ENCODE measurements around the gene RAPGEF6.
"Not testable (repeated sequence)": the region's sequence is repeated elsewhere in the genome, so short reads cannot be mapped to it uniquely, and the experiment has no call there.

Gene RAPGEF6

GRCh38 chr5:131495536-131496399 is 139.3 kb downstream of the RAPGEF6 start:
- DNase-seq (ENCODE audit: low read depth) = no peak

GRCh38 chr5:131491749-131492148 is 143.3 kb downstream of the RAPGEF6 start:
- no peak for DNase-seq (ENCODE audit: low read depth)

GRCh38 chr5:131488463-131488862 is 146.6 kb downstream of the RAPGEF6 start:
- peak; percentile 50 for DNase-seq (ENCODE audit: low read depth)

GRCh38 chr5:131487371-131487770 is 147.7 kb downstream of the RAPGEF6 start:
- not testable (repeated sequence) for DNase-seq (ENCODE audit: low read depth)

GRCh38 chr5:131482617-131483016 is 152.4 kb downstream of the RAPGEF6 start:
- no peak for DNase-seq (ENCODE audit: low read depth)

- DNase-seq (ENCODE audit: low read depth) = no peak
Measured at GRCh38 chr5:131481569-131481968, 153.5 kb downstream of the RAPGEF6 start.

- no peak for DNase-seq (ENCODE audit: low read depth)
Measured at GRCh38 chr5:131475541-131475941, 159.5 kb downstream of the RAPGEF6 start.

- DNase-seq (ENCODE audit: low read depth) = no peak
Measured at GRCh38 chr5:131473731-131474130, 161.3 kb downstream of the RAPGEF6 start.

- peak; percentile 75 for DNase-seq (ENCODE audit: low read depth)
Measured at GRCh38 chr5:131466171-131466766, 168.8 kb downstream of the RAPGEF6 start.

GRCh38 chr5:131463656-131464055 is 171.4 kb downstream of the RAPGEF6 start:
- DNase-seq (ENCODE audit: low read depth) = no peak

- DNase-seq (ENCODE audit: low read depth) = no peak
Measured at GRCh38 chr5:131462454-131462853, 172.6 kb downstream of the RAPGEF6 start.

- DNase-seq (ENCODE audit: low read depth) = no peak
Measured at GRCh38 chr5:131461742-131462141, 173.3 kb downstream of the RAPGEF6 start.

GRCh38 chr5:131460867-131461572 is 174.0 kb downstream of the RAPGEF6 start:
- DNase-seq (ENCODE audit: low read depth) = no peak

- no peak for DNase-seq (ENCODE audit: low read depth)
Measured at GRCh38 chr5:131460133-131460532, 174.9 kb downstream of the RAPGEF6 start.

GRCh38 chr5:131459216-131459615 is 175.8 kb downstream of the RAPGEF6 start:
- DNase-seq (ENCODE audit: low read depth) = no peak

- no peak for DNase-seq (ENCODE audit: low read depth)
Measured at GRCh38 chr5:131457193-131457592, 177.8 kb downstream of the RAPGEF6 start.

- DNase-seq (ENCODE audit: low read depth) = no peak
Measured at GRCh38 chr5:131450941-131451340, 184.1 kb downstream of the RAPGEF6 start.

GRCh38 chr5:131441184-131441583 is 193.8 kb downstream of the RAPGEF6 start:
- no peak for DNase-seq (ENCODE audit: low read depth)

GRCh38 chr5:131436081-131436480 is 198.9 kb downstream of the RAPGEF6 start:
- DNase-seq (ENCODE audit: low read depth) = no peak

- no peak for DNase-seq (ENCODE audit: low read depth)
Measured at GRCh38 chr5:131433109-131433508, 201.9 kb downstream of the RAPGEF6 start.

- no peak for DNase-seq (ENCODE audit: low read depth)
Measured at GRCh38 chr5:131431794-131432193, 203.2 kb downstream of the RAPGEF6 start.

- peak; percentile 3 for DNase-seq (ENCODE audit: low read depth)
Measured at GRCh38 chr5:131430794-131431193, 204.2 kb downstream of the RAPGEF6 start.

- no peak for DNase-seq (ENCODE audit: low read depth)
Measured at GRCh38 chr5:131426011-131426410, 209.0 kb downstream of the RAPGEF6 start.
